Muscle of arm (tissue), 12 donors: ENCODE measurements around the gene ACTL8. TPM values are rescaled to one million over a fixed set of nuclear protein-coding genes. Genes with fewer than 3 reads are reported as not detected.

ENCODE experiments used
- DNase-seq: peaks from one replicate; pipeline ENCODE4 v3.0.0-alpha.2; 2013
- polyA plus RNA-seq, 12 donors: library from polyadenylated mRNA; unstranded; fragments of 120-200 nt; gene quantifications; one replicate each; pipeline ENCODE4 v1.2.1, GENCODE V29; 2013; ENCODE audit not compliant: insufficient read length in 12 of 12

The ACTL8 gene
- polyA plus RNA-seq, 12 donors: not detected

- DNase-seq: no peak
Observed at GRCh38 chr1:17768651-17769241, 13.6 kb downstream of the ACTL8 start.

- DNase-seq: no peak
Observed at GRCh38 chr1:17770983-17771382, 15.8 kb downstream of the ACTL8 start.

GRCh38 chr1:17772615-17773212, 17.6 kb downstream of the ACTL8 start:
- DNase-seq: no peak

GRCh38 chr1:17773591-17774326, 18.6 kb downstream of the ACTL8 start:
- DNase-seq: no peak

GRCh38 chr1:17774452-17774851, 19.3 kb downstream of the ACTL8 start:
- DNase-seq: no peak

GRCh38 chr1:17775796-17776195, 20.7 kb downstream of the ACTL8 start:
- no peak for DNase-seq

- DNase-seq: no peak
Observed at GRCh38 chr1:17776426-17776825, 21.3 kb downstream of the ACTL8 start.

- no peak for DNase-seq
Observed at GRCh38 chr1:17777330-17777729, 22.2 kb downstream of the ACTL8 start.

GRCh38 chr1:17777818-17778217, 22.7 kb downstream of the ACTL8 start:
- no peak for DNase-seq

GRCh38 chr1:17780916-17781315, 25.8 kb downstream of the ACTL8 start:
- DNase-seq: no peak

GRCh38 chr1:17789926-17790325, 34.8 kb downstream of the ACTL8 start:
- DNase-seq: no peak

- DNase-seq: no peak
Observed at GRCh38 chr1:17790383-17791054, 35.4 kb downstream of the ACTL8 start.

- DNase-seq: no peak
Observed at GRCh38 chr1:17791055-17791390, 35.9 kb downstream of the ACTL8 start.

- DNase-seq: no peak
Observed at GRCh38 chr1:17791480-17791879, 36.3 kb downstream of the ACTL8 start.

- no peak for DNase-seq
Observed at GRCh38 chr1:17792421-17792820, 37.3 kb downstream of the ACTL8 start.

GRCh38 chr1:17795081-17795809, 40.1 kb downstream of the ACTL8 start:
- no peak for DNase-seq

- DNase-seq: no peak
Observed at GRCh38 chr1:17795836-17796645, 40.9 kb downstream of the ACTL8 start.

GRCh38 chr1:17797478-17797877, 42.3 kb downstream of the ACTL8 start:
- DNase-seq: no peak

GRCh38 chr1:17798011-17798410, 42.9 kb downstream of the ACTL8 start:
- DNase-seq: no peak

GRCh38 chr1:17798799-17799382, 43.8 kb downstream of the ACTL8 start:
- DNase-seq: no peak

GRCh38 chr1:17799642-17800041, 44.5 kb downstream of the ACTL8 start:
- no peak for DNase-seq
